PC-9 (cell line): ENCODE results near the gene COLGALT1. TPM values are rescaled to one million over a fixed set of nuclear protein-coding genes. Genes with fewer than 3 reads are reported as not detected.
"Not testable (repeated sequence)": the region's sequence is repeated elsewhere in the genome, so short reads cannot be mapped to it uniquely, and the experiment has no call there.

Source experiments
- BruUV-seq: library from RNA; stranded (reverse); fragments of 400-500 nt; replicated peaks from 2 replicates; lab custom pipeline; 2021; lab: Mats Ljungman, UMichigan
- CTCF ChIA-PET: fragments of 300-600 bp; sonication (Branson Sonifier 250); formaldehyde crosslinking; loops from one replicate; lab custom pipeline; 2022; ENCODE audit warnings: antibody characterized with exemption; lab: Charles Lee
- POLR2A ChIA-PET: fragments of 300-600 bp; sonication (Branson Sonifier 250); formaldehyde crosslinking; loops from one replicate; lab custom pipeline; 2022; ENCODE audit warnings: antibody characterized with exemption; ENCODE audit not compliant: unreplicated experiment; lab: Charles Lee
- DNase-seq, 2 experiments: peaks; one replicate each; pipeline versions ENCODE4 v3.0.0 to v3.0.0-alpha.2; 2015 to 2022; ENCODE audit warnings: mixed read lengths in 1 of 2
- H2AFZ ChIP-seq: fragments of 200-600 bp; sonication (generic); 2 replicates; pipeline ENCODE4 v1.8.1; 2017; ENCODE audit warnings: antibody characterized with exemption
- H3F3A ChIP-seq: fragments of 200-600 bp; sonication (generic); 2 replicates; pipeline ENCODE4 v1.8.1; 2017; ENCODE audit warnings: antibody characterized with exemption, mild to moderate bottlenecking, low read depth; ENCODE audit not compliant: insufficient read depth
- H3K27ac ChIP-seq: fragments of 200-600 bp; sonication (generic); 2 replicates; pipeline ENCODE4 v1.6.1; 2016; ENCODE audit warnings: mixed run types
- H3K27me3 ChIP-seq: fragments of 200-600 bp; sonication (generic); 2 replicates; pipeline ENCODE4 v1.6.1; 2016; ENCODE audit warnings: low read depth, mixed run types; ENCODE audit not compliant: insufficient read depth
- H3K36me3 ChIP-seq: fragments of 200-600 bp; sonication (generic); 2 replicates; pipeline ENCODE4 v1.6.1; 2016; ENCODE audit warnings: low read depth, mixed run types
- H3K4me1 ChIP-seq: fragments of 200-600 bp; sonication (generic); replicated peaks from 2 replicates; pipeline ENCODE4 v1.6.1; 2016; ENCODE audit warnings: mixed run types; ENCODE audit not compliant: insufficient read depth
- H3K4me2 ChIP-seq: fragments of 200-600 bp; sonication (generic); 2 replicates; pipeline ENCODE4 v1.6.1; 2017; ENCODE audit warnings: mixed run types
- H3K4me3 ChIP-seq: fragments of 200-600 bp; sonication (generic); 2 replicates; pipeline ENCODE4 v1.6.1; 2016; ENCODE audit warnings: mixed run types
- H3K79me2 ChIP-seq: fragments of 200-600 bp; sonication (generic); 2 replicates; pipeline ENCODE4 v1.6.1; 2017; ENCODE audit warnings: low read depth, mixed run types
- H3K9me2 ChIP-seq: fragments of 200-600 bp; sonication (generic); 2 replicates; pipeline ENCODE4 v1.8.1; 2017; ENCODE audit warnings: mild to moderate bottlenecking; ENCODE audit not compliant: insufficient read depth
- H3K9me3 ChIP-seq: fragments of 200-600 bp; sonication (generic); 2 replicates; pipeline ENCODE4 v1.8.1; 2016; ENCODE audit warnings: low read depth; ENCODE audit not compliant: insufficient read depth
- H4K20me1 ChIP-seq: fragments of 200-600 bp; sonication (generic); 2 replicates; pipeline ENCODE4 v1.8.1; 2017; ENCODE audit not compliant: insufficient read depth
- CTCF ChIP-seq: fragments of 200-600 bp; sonication (generic); conservative IDR thresholded peaks from 2 replicates; pipeline ENCODE4 v1.6.1; 2017; ENCODE audit warnings: mixed run types, antibody characterized with exemption, mild to moderate bottlenecking, moderate library complexity
- EZH2 ChIP-seq: fragments of 200-600 bp; sonication (generic); IDR thresholded peaks from 2 replicates; pipeline ENCODE4 v1.8.0; 2017; ENCODE audit warnings: antibody characterized with exemption, low read depth
- intact Hi-C: fragments of 100-400 bp; cut with micrococcal nuclease; formaldehyde crosslinking; loops from one replicate; pipeline ENCODE4 v1.10.0; 2022; ENCODE audit not compliant: unreplicated experiment
- total RNA-seq: library from RNA; stranded (reverse); gene quantifications from 2 replicates; pipeline ENCODE4 v1.2.3, GENCODE V29; 2021

Gene COLGALT1
- total RNA-seq, 1 experiment from 2014 or later, result 88.8 TPM

DNA sequence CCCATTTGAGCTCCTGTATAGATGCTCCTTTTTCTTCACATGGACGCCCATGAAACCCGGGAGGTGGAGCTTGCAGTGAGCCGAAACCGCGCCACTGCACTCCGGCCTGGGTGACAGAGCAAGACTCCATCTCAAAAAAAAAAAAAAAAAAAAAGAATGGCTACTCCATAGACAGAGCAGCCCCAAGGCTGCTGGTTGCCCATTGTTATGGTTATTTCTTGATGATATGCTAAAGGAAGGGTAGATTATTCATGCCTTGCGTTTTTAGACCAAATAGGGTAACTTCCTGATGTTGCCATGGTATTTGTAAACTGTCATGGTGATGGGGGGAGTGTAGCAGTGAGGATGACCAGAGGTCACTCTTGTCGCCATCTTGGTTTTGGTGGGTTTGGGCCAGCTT, 42.6 kb downstream of the COLGALT1 start:
- H3K9me3 ChIP-seq, H2AFZ ChIP-seq, H3F3A ChIP-seq, H3K79me2 ChIP-seq, H3K27ac ChIP-seq, BruUV-seq, H3K4me1 ChIP-seq, H4K20me1 ChIP-seq, DNase-seq, H3K4me2 ChIP-seq, H3K36me3 ChIP-seq, POLR2A ChIA-PET, intact Hi-C loops, H3K4me3 ChIP-seq, H3K9me2 ChIP-seq: not testable (repeated sequence)
- CTCF ChIA-PET, result interaction anchor here (0.6 kb wide), 2 partner anchors 15 to 79 kb away, joined by 7 to 8 read pairs; no protein-coding TSS in a partner anchor
- H3K27me3 ChIP-seq, result peaks cover 49% of the 10 kb centered on the region

DNA sequence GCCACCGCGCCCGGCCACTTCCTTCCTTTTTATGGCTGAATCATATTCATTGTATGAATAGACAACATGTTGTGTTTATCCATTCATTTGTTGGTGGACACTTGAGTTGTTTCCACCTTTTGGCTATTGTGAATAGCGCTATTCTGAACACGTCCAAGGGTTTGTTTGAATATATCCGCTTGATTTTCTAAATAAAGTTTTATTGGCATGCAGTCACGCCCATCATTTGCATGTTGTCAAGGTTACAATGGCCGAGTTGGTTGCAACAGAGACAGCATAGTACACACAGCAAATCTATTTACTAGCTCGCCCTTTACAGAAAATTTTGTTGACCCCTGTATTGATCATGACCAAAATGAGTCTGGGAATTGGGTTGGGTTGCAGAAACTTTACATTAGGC, 43.5 kb downstream of the COLGALT1 start:
- ChIA-PET CTCF (interaction anchor here (1.2 kb wide), 1 partner anchor 69 kb away, joined by 3 read pairs; no protein-coding TSS in a partner anchor), POLR2A (interaction anchor here (0.6 kb wide), 1 partner anchor 53 kb away, joined by 5 read pairs; no protein-coding TSS in a partner anchor)
- intact Hi-C loops, result no loop called here
- H3K9me3 ChIP-seq, result no peaks in the 10 kb centered on the region
- H3F3A ChIP-seq, result peaks cover under 1% of the 10 kb centered on the region; the same call in 1 of the 2 replicates
- H3K36me3 ChIP-seq, result no peaks in the 10 kb centered on the region
- DNase-seq, result no peak
- H2AFZ ChIP-seq, result no peak overlapping the region
- H3K4me2 ChIP-seq, result no peak overlapping the region
- H3K27me3 ChIP-seq, result peaks cover 55% of the 10 kb centered on the region
- H3K9me2 ChIP-seq, result no peaks in the 10 kb centered on the region
- no peaks in the 10 kb centered on the region for H4K20me1 ChIP-seq
- H3K79me2 ChIP-seq, result no peaks in the 10 kb centered on the region
- TF ChIP-seq CTCF, result no peak
- no peak for TF ChIP-seq EZH2
- no peak overlapping the region for H3K27ac ChIP-seq
- no peak overlapping the region for H3K4me3 ChIP-seq
- H3K4me1 ChIP-seq, result no peaks in the 10 kb centered on the region
- no TSS peak for BruUV-seq

DNA sequence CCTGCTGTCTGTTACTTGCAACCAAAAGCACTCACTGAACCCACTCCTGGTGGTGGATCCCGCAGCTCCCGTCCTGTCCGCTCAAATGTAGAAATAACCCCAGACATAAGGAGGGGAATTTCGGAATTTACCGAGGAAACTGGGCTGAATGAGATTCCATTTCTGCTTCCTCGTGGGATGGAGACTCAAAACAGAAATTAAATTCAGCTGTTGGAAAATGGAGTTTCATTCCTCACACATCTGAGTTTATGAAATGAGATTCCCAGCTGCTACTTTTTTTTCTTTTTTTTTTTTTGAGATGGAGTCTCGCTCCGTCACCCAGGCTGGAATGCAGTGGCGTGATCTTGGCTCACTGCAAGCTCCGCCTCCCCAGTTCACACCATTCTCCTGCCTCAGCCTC, 44.3 kb downstream of the COLGALT1 start:
- peaks cover 50% of the 10 kb centered on the region for H3K27me3 ChIP-seq
- H3K79me2 ChIP-seq, result no peaks in the 10 kb centered on the region
- H3K27ac ChIP-seq, result no peak overlapping the region
- H3K4me2 ChIP-seq, result no peak overlapping the region
- no peaks in the 10 kb centered on the region for H3K9me2 ChIP-seq
- ChIA-PET POLR2A (interaction anchor here (0.6 kb wide), 1 partner anchor 54 kb away, joined by 5 read pairs; no protein-coding TSS in a partner anchor), CTCF (interaction anchor here (0.6 to 1.2 kb wide), 3 partner anchors 34 to 68 kb away, joined by 3 to 5 read pairs (median 4); no protein-coding TSS in a partner anchor)
- TF ChIP-seq CTCF, result no peak
- no peak for TF ChIP-seq EZH2
- no peaks in the 10 kb centered on the region for H3K9me3 ChIP-seq
- no peak for DNase-seq
- H3K4me3 ChIP-seq, result no peak overlapping the region
- H2AFZ ChIP-seq, result no peak overlapping the region
- H3F3A ChIP-seq, result peaks cover 9% of the 10 kb centered on the region; the same call in 1 of the 2 replicates
- intact Hi-C loops, result no loop called here
- no peaks in the 10 kb centered on the region for H3K4me1 ChIP-seq
- no TSS peak for BruUV-seq
- no peaks in the 10 kb centered on the region for H4K20me1 ChIP-seq
- no peaks in the 10 kb centered on the region for H3K36me3 ChIP-seq

DNA sequence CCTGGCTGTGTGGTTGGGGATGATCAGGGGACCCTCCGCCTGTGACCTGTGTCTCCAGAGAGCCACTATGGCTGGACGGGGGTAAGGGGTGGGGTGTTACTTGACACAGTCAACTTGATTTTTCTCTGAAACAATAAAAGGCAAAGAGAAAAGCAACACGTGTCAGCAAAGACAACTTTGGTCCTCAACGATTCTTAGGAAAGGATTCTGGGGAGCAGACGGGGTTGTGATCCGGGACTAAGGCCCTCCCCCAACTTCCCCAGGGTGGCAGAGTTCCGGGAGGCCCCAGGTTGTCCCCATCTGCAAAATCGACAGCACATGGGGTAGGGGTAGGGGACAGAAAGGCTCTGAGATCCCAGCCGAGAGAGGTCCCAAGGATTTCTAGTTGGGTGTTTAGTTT, 46.2 kb downstream of the COLGALT1 start:
- intact Hi-C loops, result no loop called here
- BruUV-seq, result no TSS peak
- POLR2A ChIA-PET, result no interaction called here

More for the DNA sequence above, 46.2 kb downstream of the COLGALT1 start:
- no peak for TF ChIP-seq CTCF
- TF ChIP-seq EZH2, result no peak
- CTCF ChIA-PET, result no interaction called here
- Histone ChIP-seq H3K79me2 (no peaks in the 10 kb centered on the region), H3K9me3 (no peaks in the 10 kb centered on the region), H3K27ac (no peak overlapping the region), H3K4me2 (no peak overlapping the region), H2AFZ (no peak overlapping the region), H3K4me1 (no peaks in the 10 kb centered on the region), H3F3A (peaks cover 16% of the 10 kb centered on the region; the same call in 1 of the 2 replicates), H3K27me3 (peaks cover 36% of the 10 kb centered on the region), H3K4me3 (no peak overlapping the region), H3K9me2 (no peaks in the 10 kb centered on the region), H4K20me1 (no peaks in the 10 kb centered on the region), H3K36me3 (no peaks in the 10 kb centered on the region)
- DNase-seq, result no peak
